Neuronal stem cell (in vitro differentiated cells): ENCODE data around the gene HTR7.

Source experiments
- DNase-seq: peaks from one replicate; pipeline ENCODE4 v3.0.0-alpha.2; 2013; ENCODE audit warnings: low spot score
- H2AFZ ChIP-seq: one replicate; pipeline ENCODE4 v1.6.1; 2013; ENCODE audit warnings: mild to moderate bottlenecking, low read length, inconsistent platforms
- H2AK5ac ChIP-seq: 2 replicates; pipeline ENCODE4 v1.6.1; 2013; ENCODE audit warnings: low read depth, mild to moderate bottlenecking, inconsistent platforms, low read length, moderate library complexity, mixed read lengths
- H2BK120ac ChIP-seq: 2 replicates; pipeline ENCODE4 v1.6.1; 2013; ENCODE audit warnings: low read depth, mild to moderate bottlenecking, inconsistent platforms, low read length, moderate library complexity, mixed read lengths
- H2BK12ac ChIP-seq: one replicate; pipeline ENCODE4 v1.6.1; 2013; ENCODE audit warnings: low read length, inconsistent platforms
- H2BK15ac ChIP-seq: 2 replicates; pipeline ENCODE4 v1.6.1; 2013; ENCODE audit warnings: mild to moderate bottlenecking, low read length, inconsistent platforms, mixed read lengths
- H2BK5ac ChIP-seq: one replicate; pipeline ENCODE4 v1.6.1; 2013; ENCODE audit warnings: inconsistent platforms, mild to moderate bottlenecking, low read length, moderate library complexity
- H3K14ac ChIP-seq: one replicate; pipeline ENCODE4 v1.6.1; 2013; ENCODE audit warnings: low read length, inconsistent platforms
- H3K18ac ChIP-seq: 2 replicates; pipeline ENCODE4 v1.6.1; 2013; ENCODE audit warnings: low read length, inconsistent platforms
- H3K23ac ChIP-seq: 2 replicates; pipeline ENCODE4 v1.6.1; 2013; ENCODE audit warnings: low read depth, mild to moderate bottlenecking, mixed read lengths, low read length, inconsistent platforms; ENCODE audit not compliant: poor library complexity
- H3K27ac ChIP-seq: replicated peaks from 3 replicates; pipeline ENCODE4 v1.5.1; 2013; ENCODE audit warnings: low read length, inconsistent platforms
- H3K27me3 ChIP-seq, 3 experiments: 2 replicates each; pipeline ENCODE4 v1.6.1; 2013; ENCODE audit warnings: low read length in 3 of 3, mild to moderate bottlenecking in 2 of 3, inconsistent platforms in 1 of 3, low read depth in 1 of 3, mixed read lengths in 1 of 3, moderate library complexity in 1 of 3; ENCODE audit not compliant: control insufficient read depth in 3 of 3, insufficient read depth in 3 of 3
- H3K36me3 ChIP-seq, 2 donors: replicated peaks in 1 of 2; 2 replicates each; pipeline ENCODE4 v1.6.1; 2013; ENCODE audit warnings: low read length in 2 of 2; ENCODE audit not compliant: control insufficient read depth in 2 of 2, insufficient read depth in 2 of 2
- H3K4ac ChIP-seq: 2 replicates; pipeline ENCODE4 v1.6.1; 2013; ENCODE audit warnings: inconsistent platforms, mild to moderate bottlenecking, low read length, moderate library complexity
- H3K4me1 ChIP-seq, 2 donors: 1 replicate in 1 of 2; 2 replicates in 1 of 2; pipeline ENCODE4 v1.6.1; 2013; ENCODE audit warnings: low read length in 2 of 2, low read depth in 1 of 2; ENCODE audit not compliant: control insufficient read depth in 2 of 2, insufficient read depth in 1 of 2
- H3K4me2 ChIP-seq: one replicate; pipeline ENCODE4 v1.6.1; 2013; ENCODE audit warnings: mild to moderate bottlenecking, low read length, inconsistent platforms; ENCODE audit not compliant: insufficient read depth, poor library complexity, severe bottlenecking
- H3K4me3 ChIP-seq, 2 donors: 2 replicates each; pipeline ENCODE4 v1.5.1; 2013; ENCODE audit warnings: low read length in 2 of 2, mild to moderate bottlenecking in 2 of 2, inconsistent platforms in 1 of 2, moderate library complexity in 1 of 2
- H3K79me1 ChIP-seq: one replicate; pipeline ENCODE4 v1.6.1; 2013; ENCODE audit warnings: low read depth, mild to moderate bottlenecking, inconsistent platforms, low read length, moderate library complexity
- H3K9ac ChIP-seq: one replicate; pipeline ENCODE4 v1.6.1; 2013; ENCODE audit warnings: mild to moderate bottlenecking, low read depth, low read length, inconsistent platforms; ENCODE audit not compliant: poor library complexity
- H3K9me3 ChIP-seq, 2 donors: replicated peaks in 1 of 2; 2 replicates each; pipeline versions ENCODE3 to v1.6.1; 2013; ENCODE audit warnings: low read length in 2 of 2, mild to moderate bottlenecking in 2 of 2, inconsistent platforms in 1 of 2, low read depth in 1 of 2, mixed read lengths in 1 of 2, moderate library complexity in 1 of 2; ENCODE audit not compliant: control insufficient read depth in 2 of 2, insufficient read depth in 1 of 2
- H4K8ac ChIP-seq: one replicate; pipeline ENCODE4 v1.6.1; 2013; ENCODE audit warnings: low read depth, mild to moderate bottlenecking, inconsistent platforms, low read length, moderate library complexity
- H4K91ac ChIP-seq: one replicate; pipeline ENCODE4 v1.6.1; 2013; ENCODE audit warnings: low read length, low read depth, mild to moderate bottlenecking, inconsistent platforms; ENCODE audit not compliant: poor library complexity
- WGBS, 2 donors: extraction: QIAGEN DNeasy Blood & Tissue Kit; methylation state at CpG; one replicate each; pipeline ENCODE4 v1.1.7; 2013; ENCODE audit warnings: missing lambda C conversion rate in 2 of 2, mixed read lengths in 1 of 2; ENCODE audit not compliant: insufficient read length in 2 of 2, insufficient replicate concordance in 1 of 2; ENCODE audit errors: extremely low coverage in 2 of 2; 5-methylcytosine and 5-hydroxymethylcytosine counted together

The HTR7 gene

DNA sequence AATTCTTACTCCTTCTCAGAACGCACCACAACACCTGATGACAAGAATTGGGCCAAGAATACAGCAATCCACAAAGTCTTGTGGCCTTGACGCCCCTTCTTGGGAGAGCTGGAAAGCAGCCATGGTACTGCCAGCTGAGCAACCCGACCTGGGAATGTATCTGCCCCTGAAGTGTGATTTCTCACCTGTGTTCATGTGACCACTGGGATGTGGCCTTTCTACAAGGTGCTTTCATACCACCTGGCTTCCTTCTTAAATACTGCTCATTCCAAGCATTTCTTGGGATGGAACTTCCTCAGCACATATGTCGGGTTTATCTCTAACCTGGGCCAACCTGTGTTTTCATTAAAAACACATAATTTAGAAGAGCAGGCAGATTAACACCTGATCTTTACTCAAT lies 72.1 kb downstream of the HTR7 start:
- no peak overlapping the region for H3K4ac ChIP-seq
- no peak overlapping the region for H4K8ac ChIP-seq
- no peak overlapping the region for H3K14ac ChIP-seq
- no peak overlapping the region for H3K23ac ChIP-seq
- H3K18ac ChIP-seq: no peak overlapping the region
- H3K4me3 ChIP-seq: no peak overlapping the region
- H2BK120ac ChIP-seq: no peak overlapping the region
- H2AFZ ChIP-seq: no peak overlapping the region
- H3K4me2 ChIP-seq: no peak overlapping the region
- H3K36me3 ChIP-seq: no peaks in the 10 kb centered on the region
- H3K4me1 ChIP-seq: no peaks in the 10 kb centered on the region
- H3K9ac ChIP-seq: no peak overlapping the region
- no peak overlapping the region for H2BK15ac ChIP-seq
- H4K91ac ChIP-seq: no peak overlapping the region
- WGBS, 2 donors: no CpG with 5 or more reads among the region's 4 CpGs
- DNase-seq: no peak
- H3K79me1 ChIP-seq: no peaks in the 10 kb centered on the region
- H3K9me3 ChIP-seq: no peaks in the 10 kb centered on the region
- no peak overlapping the region for H3K27ac ChIP-seq
- H3K27me3 ChIP-seq: peaks cover 0 to 17% (median 0%) of the 10 kb centered on the region in 3 experiments
- H2BK12ac ChIP-seq: no peak overlapping the region
- no peak overlapping the region for H2BK5ac ChIP-seq
- H2AK5ac ChIP-seq: no peak overlapping the region

DNA sequence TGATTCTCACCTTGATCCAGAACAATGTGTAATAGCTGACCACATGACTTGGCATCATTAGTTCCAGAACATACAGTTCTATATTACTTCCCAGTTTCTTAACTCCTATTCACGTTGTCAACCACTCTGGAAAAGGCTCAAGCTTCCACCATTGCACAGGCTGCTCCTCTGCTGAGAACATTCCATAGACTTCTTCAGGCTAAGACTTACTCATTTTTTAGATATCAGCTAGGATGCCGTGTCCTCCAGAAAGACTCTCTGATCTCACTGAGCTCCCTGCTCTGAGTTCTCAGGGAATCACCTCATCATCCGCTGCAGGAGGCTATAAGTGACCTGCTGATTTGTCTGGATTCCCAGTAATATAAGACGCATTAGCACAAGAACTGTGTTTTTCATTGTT lies 73.1 kb downstream of the HTR7 start:
- Histone ChIP-seq H3K4me3 (no peak overlapping the region), H2AFZ (no peak overlapping the region), H2BK120ac (no peak overlapping the region), H4K91ac (no peak overlapping the region), H2AK5ac (no peak overlapping the region), H3K23ac (no peak overlapping the region), H3K79me1 (no peaks in the 10 kb centered on the region), H3K36me3 (no peaks in the 10 kb centered on the region), H3K27me3 (peaks cover 0 to 17% (median 0%) of the 10 kb centered on the region in 3 experiments), H3K4me2 (no peak overlapping the region), H3K4ac (no peak overlapping the region), H2BK12ac (no peak overlapping the region), H3K9me3 (no peaks in the 10 kb centered on the region), H3K27ac (no peak overlapping the region), H3K4me1 (no peaks in the 10 kb centered on the region), H2BK15ac (no peak overlapping the region), H3K18ac (no peak overlapping the region), H3K14ac (no peak overlapping the region), H3K9ac (no peak overlapping the region), H4K8ac (no peak overlapping the region), H2BK5ac (no peak overlapping the region)
- no peak for DNase-seq
- no CpG with 5 or more reads among the region's 4 CpGs for WGBS, 2 donors

DNA sequence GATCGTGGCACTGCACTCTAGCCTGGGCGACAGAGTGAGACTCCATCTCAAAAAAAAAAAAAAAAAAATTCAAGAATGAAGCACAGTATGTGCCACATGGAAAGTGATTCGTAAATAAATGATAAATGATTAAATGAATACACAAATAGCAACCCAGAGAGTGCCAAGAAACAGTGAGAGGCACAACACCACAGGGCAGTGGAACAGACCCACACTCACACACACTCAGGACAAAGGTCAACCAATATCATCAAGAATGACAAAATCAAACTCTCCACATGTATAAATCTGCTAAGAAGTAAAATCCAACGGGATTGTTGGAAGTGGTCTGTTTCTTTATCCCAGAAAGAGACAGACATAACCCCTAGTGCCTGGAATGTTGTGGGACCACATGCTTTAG lies 77.4 kb downstream of the HTR7 start:
- no peak overlapping the region for H2BK5ac ChIP-seq
- no peak overlapping the region for H3K4me2 ChIP-seq
- H2BK120ac ChIP-seq: no peak overlapping the region
- no peak overlapping the region for H2AFZ ChIP-seq
- no peak overlapping the region for H2BK12ac ChIP-seq
- H3K18ac ChIP-seq: no peak overlapping the region
- H2BK15ac ChIP-seq: no peak overlapping the region
- H2AK5ac ChIP-seq: no peak overlapping the region
- no peak overlapping the region for H3K4ac ChIP-seq
- H3K9me3 ChIP-seq: no peaks in the 10 kb centered on the region
- H4K8ac ChIP-seq: no peak overlapping the region
- no peak overlapping the region for H3K27ac ChIP-seq
- no peak for DNase-seq
- no peak overlapping the region for H4K91ac ChIP-seq
- H3K79me1 ChIP-seq: no peaks in the 10 kb centered on the region
- H3K14ac ChIP-seq: no peak overlapping the region
- H3K4me3 ChIP-seq: no peak overlapping the region
- H3K23ac ChIP-seq: no peak overlapping the region
- no peak overlapping the region for H3K9ac ChIP-seq
- no CpG with 5 or more reads among the region's 4 CpGs for WGBS, 2 donors
- H3K36me3 ChIP-seq: no peaks in the 10 kb centered on the region
- H3K27me3 ChIP-seq: peaks cover 0 to 7% (median 0%) of the 10 kb centered on the region in 3 experiments
- H3K4me1 ChIP-seq: peaks cover 0 to 5% of the 10 kb centered on the region in 2 donors

DNA sequence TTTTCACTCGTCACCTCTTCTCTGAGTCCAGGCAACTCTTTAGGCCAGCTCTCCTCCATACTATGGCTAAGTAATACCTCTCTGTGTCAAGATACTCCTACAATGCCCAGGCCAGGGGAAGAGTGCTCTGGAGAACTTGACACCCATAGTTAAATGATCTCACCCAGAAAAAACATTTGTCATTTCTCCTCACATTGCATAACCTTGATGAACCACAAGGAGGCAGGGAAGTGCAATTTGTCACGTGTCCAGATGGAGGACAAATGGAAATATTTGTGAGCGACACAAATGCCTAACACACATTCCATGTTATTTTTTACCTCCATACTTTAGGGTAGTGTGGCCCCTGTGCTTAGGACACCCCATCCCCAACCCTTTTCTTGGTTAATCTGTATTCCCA lies 78.3 kb downstream of the HTR7 start:
- H4K8ac ChIP-seq: no peak overlapping the region
- H3K4me2 ChIP-seq: no peak overlapping the region
- no peak overlapping the region for H3K9ac ChIP-seq
- WGBS, 2 donors: no CpG with 5 or more reads among the region's 3 CpGs
- peaks cover 0 to 9% of the 10 kb centered on the region in 2 donors for H3K4me1 ChIP-seq
- H3K27ac ChIP-seq: no peak overlapping the region
- no peak overlapping the region for H2BK120ac ChIP-seq
- DNase-seq: no peak
- no peaks in the 10 kb centered on the region for H3K36me3 ChIP-seq
- no peaks in the 10 kb centered on the region for H3K9me3 ChIP-seq
- no peak overlapping the region for H2AFZ ChIP-seq
- H2BK12ac ChIP-seq: no peak overlapping the region
- no peak overlapping the region for H2AK5ac ChIP-seq
- no peak overlapping the region for H2BK5ac ChIP-seq
- H3K23ac ChIP-seq: no peak overlapping the region
- H3K27me3 ChIP-seq: peaks cover 0 to 2% (median 0%) of the 10 kb centered on the region in 3 experiments
- no peak overlapping the region for H4K91ac ChIP-seq
- no peak overlapping the region for H3K4ac ChIP-seq
- H3K14ac ChIP-seq: no peak overlapping the region
- no peak overlapping the region for H3K18ac ChIP-seq
- H3K79me1 ChIP-seq: no peaks in the 10 kb centered on the region
- H2BK15ac ChIP-seq: no peak overlapping the region
- no peak overlapping the region for H3K4me3 ChIP-seq
